DND-41 (cell line): ENCODE measurements around the gene ANK3.

Experiments
- ATAC-seq: fragments of 200-7000 bp; cut with Tn5 transposase; 3 replicates; pipeline ENCODE4 v1.9.1; 2021; ENCODE audit warnings: low read depth; ENCODE audit not compliant: insufficient read depth
- DNase-seq: peaks from one replicate; pipeline ENCODE4 v3.0.0-alpha.2; 2020
- H2AFZ ChIP-seq: 2 replicates; pipeline ENCODE4 v1.6.0; 2012; ENCODE audit warnings: low read depth, low read length
- H3K27ac ChIP-seq: 2 replicates; pipeline ENCODE4 v1.5.1; 2012; ENCODE audit warnings: low read length, inconsistent platforms
- H3K27me3 ChIP-seq: fragments of 200-600 bp; sonication (generic); 2 replicates; pipeline ENCODE4 v1.6.0; 2012; ENCODE audit warnings: low read length, mild to moderate bottlenecking, inconsistent platforms; ENCODE audit not compliant: insufficient read depth, poor library complexity
- H3K36me3 ChIP-seq: 2 replicates; pipeline ENCODE4 v1.5.1; 2012; ENCODE audit warnings: low read length, inconsistent platforms; ENCODE audit not compliant: insufficient read depth
- H3K4me1 ChIP-seq: 2 replicates; pipeline ENCODE4 v1.5.1; 2012; ENCODE audit warnings: mild to moderate bottlenecking, low read length; ENCODE audit not compliant: insufficient read depth
- H3K4me2 ChIP-seq: 2 replicates; pipeline ENCODE4 v1.6.0; 2012; ENCODE audit warnings: mild to moderate bottlenecking, moderate library complexity, low read length, inconsistent platforms; ENCODE audit not compliant: insufficient read depth
- H3K4me3 ChIP-seq, 2 experiments: fragments of 200-600 bp in 1 of 2; shearing (Covaris generic) in 1 of 2; 2 replicates each; pipeline ENCODE4 v1.5.1; 2012 to 2016; ENCODE audit warnings: inconsistent platforms in 2 of 2, low read length in 2 of 2, mild to moderate bottlenecking in 2 of 2, low read depth in 1 of 2, moderate library complexity in 1 of 2
- H3K79me2 ChIP-seq: 2 replicates; pipeline ENCODE4 v1.6.0; 2012; ENCODE audit warnings: low read length, inconsistent platforms; ENCODE audit not compliant: insufficient read depth
- H3K9ac ChIP-seq: 2 replicates; pipeline ENCODE4 v1.6.0; 2012; ENCODE audit warnings: low read depth, mild to moderate bottlenecking, inconsistent platforms, low read length, moderate library complexity
- H3K9me3 ChIP-seq: 2 replicates; pipeline ENCODE4 v1.5.1; 2012; ENCODE audit warnings: low read length, moderate library complexity, mild to moderate bottlenecking, inconsistent platforms; ENCODE audit not compliant: insufficient read depth, severe bottlenecking
- H4K20me1 ChIP-seq: 2 replicates; pipeline ENCODE4 v1.6.0; 2012; ENCODE audit warnings: low read length; ENCODE audit not compliant: insufficient read depth
- EZH2 ChIP-seq: IDR thresholded peaks from 3 replicates; pipeline ENCODE4 v1.6.1; 2012; ENCODE audit warnings: borderline replicate concordance, low read depth, mild to moderate bottlenecking, moderate library complexity, low read length, inconsistent platforms; ENCODE audit not compliant: severe bottlenecking
- TF ChIP-seq, protein P1 (sequence below): IDR thresholded peaks from 2 replicates; pipeline ENCODE4 v1.5.1; 2012; ENCODE audit warnings: borderline replicate concordance, low read length, moderate library complexity, mild to moderate bottlenecking; ENCODE audit not compliant: poor library complexity, severe bottlenecking; ENCODE audit errors: extremely low read depth

ANK3 gene

DNA sequence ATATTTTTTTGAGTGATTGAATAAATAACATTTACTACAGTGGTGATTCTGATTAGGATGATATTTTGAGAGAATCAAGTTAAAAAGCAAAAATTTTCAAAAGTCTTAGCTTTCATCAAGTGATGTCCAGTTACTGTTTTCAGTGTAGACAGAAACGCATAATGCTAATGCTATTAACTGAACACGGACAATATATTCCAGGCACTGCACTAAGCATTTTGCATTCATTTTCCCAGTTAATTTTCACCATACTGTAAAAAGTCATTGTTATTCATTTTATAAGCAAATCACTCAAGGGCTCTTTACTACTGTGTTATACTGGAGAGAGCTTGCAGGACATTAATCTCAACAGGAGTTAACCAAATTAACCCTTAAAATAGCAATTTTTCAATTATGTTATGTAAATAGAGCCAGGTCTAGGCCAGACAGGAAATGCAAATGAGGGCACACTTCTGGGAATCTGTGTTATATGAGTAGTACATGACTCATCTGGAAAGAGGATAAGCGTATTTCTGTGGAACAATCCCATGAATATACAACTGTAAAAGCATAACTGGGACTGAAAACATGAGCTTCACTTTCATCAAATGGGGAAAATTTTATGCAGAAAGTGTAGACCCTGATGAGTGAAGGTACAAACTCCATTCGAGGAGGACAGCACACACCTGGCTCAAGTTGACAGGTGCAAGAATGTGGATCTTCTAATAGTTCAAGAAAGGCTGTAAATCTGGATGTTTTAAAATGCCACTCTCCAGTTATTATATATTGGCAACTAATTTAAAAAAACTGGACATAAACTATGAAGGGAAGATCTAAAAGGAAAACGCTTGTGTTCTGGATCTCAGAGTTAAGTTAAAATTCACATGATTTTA, 75.4 kb downstream of the ANK3 start:
- H3K4me1 ChIP-seq: no peaks in the 10 kb centered on the region
- no peak overlapping the region for H3K4me3 ChIP-seq
- H3K27me3 ChIP-seq: no peaks in the 10 kb centered on the region
- no peaks in the 10 kb centered on the region for H3K79me2 ChIP-seq
- ATAC-seq (no peak), DNase-seq (no peak)
- H3K9ac ChIP-seq: no peak overlapping the region
- no peaks in the 10 kb centered on the region for H4K20me1 ChIP-seq
- H3K27ac ChIP-seq: no peak overlapping the region
- no peaks in the 10 kb centered on the region for H3K36me3 ChIP-seq
- no peak for TF ChIP-seq EZH2
- TF ChIP-seq, protein P1, sequence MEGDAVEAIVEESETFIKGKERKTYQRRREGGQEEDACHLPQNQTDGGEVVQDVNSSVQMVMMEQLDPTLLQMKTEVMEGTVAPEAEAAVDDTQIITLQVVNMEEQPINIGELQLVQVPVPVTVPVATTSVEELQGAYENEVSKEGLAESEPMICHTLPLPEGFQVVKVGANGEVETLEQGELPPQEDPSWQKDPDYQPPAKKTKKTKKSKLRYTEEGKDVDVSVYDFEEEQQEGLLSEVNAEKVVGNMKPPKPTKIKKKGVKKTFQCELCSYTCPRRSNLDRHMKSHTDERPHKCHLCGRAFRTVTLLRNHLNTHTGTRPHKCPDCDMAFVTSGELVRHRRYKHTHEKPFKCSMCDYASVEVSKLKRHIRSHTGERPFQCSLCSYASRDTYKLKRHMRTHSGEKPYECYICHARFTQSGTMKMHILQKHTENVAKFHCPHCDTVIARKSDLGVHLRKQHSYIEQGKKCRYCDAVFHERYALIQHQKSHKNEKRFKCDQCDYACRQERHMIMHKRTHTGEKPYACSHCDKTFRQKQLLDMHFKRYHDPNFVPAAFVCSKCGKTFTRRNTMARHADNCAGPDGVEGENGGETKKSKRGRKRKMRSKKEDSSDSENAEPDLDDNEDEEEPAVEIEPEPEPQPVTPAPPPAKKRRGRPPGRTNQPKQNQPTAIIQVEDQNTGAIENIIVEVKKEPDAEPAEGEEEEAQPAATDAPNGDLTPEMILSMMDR: no peak
- H3K9me3 ChIP-seq: no peaks in the 10 kb centered on the region
- no peak overlapping the region for H3K4me2 ChIP-seq
- no peak overlapping the region for H2AFZ ChIP-seq

DNA sequence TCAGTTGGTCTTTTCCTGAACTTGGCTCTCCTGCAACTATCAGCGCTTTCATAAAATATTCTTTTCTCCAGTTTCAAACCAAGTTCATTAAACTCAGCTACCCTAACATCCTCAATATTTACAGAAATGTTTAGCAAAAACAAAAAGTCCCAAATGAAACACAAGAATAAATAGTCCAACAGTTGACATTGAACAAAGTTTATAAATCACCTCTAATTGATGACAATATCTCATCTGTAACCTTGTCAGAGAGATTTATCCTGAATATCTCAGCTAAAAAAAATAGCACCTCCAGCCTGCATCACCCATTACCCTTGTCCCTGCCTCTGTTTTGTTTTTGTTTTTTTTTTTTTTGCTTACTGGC, 76.1 kb downstream of the ANK3 start:
- Histone ChIP-seq H2AFZ (no peak overlapping the region), H3K79me2 (no peaks in the 10 kb centered on the region), H3K4me1 (no peaks in the 10 kb centered on the region), H3K36me3 (no peaks in the 10 kb centered on the region), H3K9ac (no peak overlapping the region), H3K4me3 (no peak overlapping the region), H4K20me1 (no peaks in the 10 kb centered on the region), H3K27me3 (no peaks in the 10 kb centered on the region), H3K27ac (no peak overlapping the region), H3K9me3 (no peaks in the 10 kb centered on the region), H3K4me2 (no peak overlapping the region)
- DNase-seq (no peak), ATAC-seq (no peak)
- TF ChIP-seq, protein P1: no peak
- no peak for TF ChIP-seq EZH2

DNA sequence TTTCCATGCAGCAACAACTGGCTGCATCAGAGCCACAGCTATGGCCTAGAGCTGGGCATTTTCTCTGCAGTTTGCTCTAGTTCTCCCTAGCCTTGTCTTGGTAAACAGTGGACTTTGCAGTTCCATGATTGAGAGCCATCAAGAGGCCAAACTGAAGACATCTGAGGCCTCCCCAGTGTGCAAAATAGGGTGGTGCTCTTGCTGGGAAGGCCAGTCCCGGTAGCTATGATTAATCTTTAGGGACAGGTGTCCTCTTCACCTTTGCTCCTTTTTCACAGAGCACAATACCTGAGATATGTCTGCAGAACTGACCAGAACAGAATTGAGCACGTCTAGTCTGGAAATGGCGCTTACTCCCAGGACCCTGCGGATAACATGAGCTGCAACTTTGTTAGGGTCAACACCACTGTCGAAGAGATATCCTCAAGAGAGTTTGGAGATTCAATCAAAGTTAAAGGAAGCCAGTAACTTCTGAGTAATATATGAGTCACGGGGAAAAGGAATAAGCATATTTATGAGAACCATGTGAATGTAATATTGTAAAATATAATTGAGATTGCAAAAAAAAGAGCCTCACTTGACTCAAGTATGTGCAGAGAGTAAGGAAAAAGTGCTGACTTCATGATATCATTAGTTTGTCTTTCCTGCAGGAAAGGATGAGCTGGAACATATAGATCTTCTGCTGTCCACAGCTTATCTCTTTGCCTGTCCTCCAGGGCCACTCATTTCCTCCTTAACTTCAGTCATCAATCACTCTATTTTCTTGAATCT, 76.7 kb downstream of the ANK3 start:
- Histone ChIP-seq H3K27ac (no peak overlapping the region), H3K9ac (no peak overlapping the region), H3K79me2 (no peaks in the 10 kb centered on the region), H3K4me2 (no peak overlapping the region), H3K4me1 (no peaks in the 10 kb centered on the region), H3K9me3 (no peaks in the 10 kb centered on the region), H4K20me1 (no peaks in the 10 kb centered on the region), H2AFZ (no peak overlapping the region), H3K27me3 (no peaks in the 10 kb centered on the region), H3K36me3 (no peaks in the 10 kb centered on the region), H3K4me3 (no peak overlapping the region)
- DNase-seq (no peak), ATAC-seq (no peak)
- TF ChIP-seq EZH2: no peak
- TF ChIP-seq, protein P1: no peak
